ENCODE results near the gene AKR7A3.
"Not testable (repeated sequence)": the region's sequence is repeated elsewhere in the genome, so short reads cannot be mapped to it uniquely, and the experiment has no call there.

The AKR7A3 gene

GRCh38 chr1:19272064-19272463 is 16.5 kb downstream of the AKR7A3 start:
- no peak for TF ChIP-seq CTCF (IDR thresholded peaks at IDR 0.05)
- no peak for TF ChIP-seq ZFX (IDR thresholded peaks at IDR 0.05; ENCODE audit: borderline replicate concordance)
- H3K27ac ChIP-seq = no peak overlapping the region

DNA sequence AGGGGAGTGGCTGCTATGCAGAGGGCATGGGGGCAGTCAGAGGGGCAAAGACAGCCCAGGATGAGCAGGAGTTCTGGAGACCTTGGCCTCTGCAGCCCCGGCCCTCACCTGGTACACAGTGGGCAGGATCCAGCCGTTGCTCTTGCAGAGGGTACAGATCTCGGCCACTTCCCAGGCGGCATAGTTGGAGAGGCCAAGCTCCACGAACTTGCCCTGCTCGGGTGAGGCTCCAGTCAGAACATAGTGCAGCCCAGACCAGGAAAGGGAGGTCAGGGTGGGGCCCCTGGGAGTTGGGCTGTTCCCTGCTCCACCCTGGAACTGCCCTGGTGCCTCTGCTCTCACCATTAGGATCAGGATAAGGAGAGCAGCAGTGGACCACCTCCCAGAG is 18.2 kb downstream of the AKR7A3 start:
- not testable (repeated sequence) for H3K27ac ChIP-seq

- H3K27ac ChIP-seq = not testable (repeated sequence)
Observed at GRCh38 chr1:19269427-19270342, 18.9 kb downstream of the AKR7A3 start.

DNA sequence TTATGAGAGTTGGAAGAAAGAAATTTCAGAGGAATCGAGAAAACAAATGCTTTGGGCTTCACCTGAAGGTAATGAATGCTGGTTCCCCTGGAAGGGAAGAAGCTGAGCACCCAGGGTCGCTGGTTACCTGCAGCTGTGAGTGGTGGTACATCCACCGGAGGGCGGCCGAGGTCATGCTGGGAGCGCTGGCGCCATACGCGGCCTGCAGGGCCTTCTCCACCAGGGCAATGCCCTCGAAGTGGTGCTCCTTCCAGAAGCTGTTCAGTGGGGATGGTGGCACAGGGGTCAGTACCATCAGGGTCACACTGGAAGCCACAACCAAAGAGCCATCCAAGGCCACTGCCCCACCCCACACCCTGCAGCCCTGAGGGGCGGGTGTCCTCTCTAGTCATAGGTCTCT is 20.1 kb downstream of the AKR7A3 start:
- TF ChIP-seq CTCF (IDR thresholded peaks at IDR 0.05) (no peak), ZFX (IDR thresholded peaks at IDR 0.05; ENCODE audit: borderline replicate concordance) (no peak)
- no peak overlapping the region for H3K27ac ChIP-seq

DNA sequence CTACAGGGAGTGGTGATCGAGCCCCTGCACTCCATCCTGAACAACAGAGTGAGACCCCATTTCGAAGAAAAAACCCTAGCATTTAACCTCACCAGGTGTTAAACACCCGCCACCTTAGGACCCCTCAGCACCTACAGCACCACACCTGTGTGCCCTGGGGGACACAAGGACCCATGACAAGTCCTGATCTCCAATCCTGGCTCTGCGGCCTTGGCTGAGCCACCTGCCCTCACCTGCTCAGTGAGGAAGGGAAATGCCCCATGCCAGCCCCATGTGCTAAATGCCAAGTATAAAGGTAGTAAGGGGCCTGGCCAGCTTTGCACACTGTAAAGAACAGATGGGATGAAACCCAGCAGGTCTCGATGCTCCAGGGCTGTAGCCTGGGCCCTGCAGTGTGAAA is 25.8 kb downstream of the AKR7A3 start:
- TF ChIP-seq CTCF (IDR thresholded peaks at IDR 0.05) = no peak
- TF ChIP-seq ZFX (IDR thresholded peaks at IDR 0.05; ENCODE audit: borderline replicate concordance) = no peak
- no peak overlapping the region for H3K27ac ChIP-seq

DNA sequence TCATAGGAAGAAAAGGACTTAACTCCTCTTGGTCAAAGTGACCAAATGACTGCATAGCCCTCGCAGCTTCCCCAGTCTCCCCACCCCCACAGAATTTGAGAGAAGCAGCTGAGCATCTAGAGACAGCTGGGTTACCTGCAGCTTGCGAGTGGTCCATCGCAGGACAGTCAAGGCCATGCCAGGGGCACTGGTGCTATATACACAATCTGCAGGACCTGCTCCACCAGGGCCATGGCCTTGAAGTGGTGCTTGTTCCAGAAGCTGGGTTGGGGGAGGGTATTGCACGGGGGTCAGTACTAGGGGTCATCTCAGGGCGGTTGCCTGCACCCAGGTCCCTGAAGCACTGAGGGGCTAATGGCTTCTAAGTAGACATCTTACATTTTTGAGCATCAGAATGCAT is 26.5 kb downstream of the AKR7A3 start:
- TF ChIP-seq CTCF (IDR thresholded peaks at IDR 0.05) = no peak
- no peak for TF ChIP-seq ZFX (IDR thresholded peaks at IDR 0.05; ENCODE audit: borderline replicate concordance)
- H3K27ac ChIP-seq = no peak overlapping the region

DNA sequence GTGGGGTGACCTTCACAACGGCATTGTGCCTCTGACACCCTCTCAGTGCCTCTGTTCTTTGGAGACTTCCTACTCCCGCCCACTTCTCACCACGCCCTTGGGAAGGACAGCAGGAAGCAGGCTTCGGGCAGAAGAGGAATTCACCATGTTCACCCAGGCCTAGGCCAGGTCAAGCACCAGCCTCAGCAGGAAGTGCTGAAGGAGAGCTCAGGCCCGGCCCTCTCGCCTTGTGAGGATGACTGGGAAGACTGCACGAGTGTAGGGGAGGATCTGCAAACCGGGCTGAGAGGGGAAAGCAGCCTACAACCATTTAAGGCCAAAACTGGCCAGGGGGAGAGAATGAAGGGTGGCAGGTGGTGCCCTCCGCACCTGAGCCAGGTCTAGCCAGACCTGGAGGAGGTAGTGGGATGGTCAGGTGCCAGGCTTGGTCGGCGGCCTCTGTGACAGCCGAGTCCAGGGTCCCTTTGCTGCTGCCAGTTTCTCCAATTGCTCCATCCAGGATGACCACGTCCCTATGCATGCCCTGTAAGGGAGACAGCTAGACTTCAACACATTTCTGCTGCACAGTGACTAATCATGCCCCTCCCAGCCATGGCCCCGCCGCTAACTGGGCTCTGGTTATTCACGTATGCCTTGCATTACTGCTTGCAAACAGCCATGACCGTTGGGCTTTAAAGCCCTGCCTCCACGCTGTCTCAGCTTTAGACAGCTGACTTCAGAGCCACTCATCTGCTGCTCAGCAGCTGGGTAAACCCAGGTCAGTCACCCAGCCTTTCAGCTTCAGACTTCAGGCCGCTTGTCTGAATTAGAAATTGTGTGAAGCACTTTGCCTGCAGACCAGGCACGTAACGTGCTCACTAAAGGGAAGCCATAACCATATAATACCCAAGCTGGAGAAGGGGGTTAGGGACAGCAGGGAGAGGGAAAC is 28.1 kb downstream of the AKR7A3 start:
- TF ChIP-seq ZFX (IDR thresholded peaks at IDR 0.05; ENCODE audit: borderline replicate concordance) (no peak), CTCF (IDR thresholded peaks at IDR 0.05) (no peak)
- H3K27ac ChIP-seq = peak overlapping the region; percentile 29; the same call in 1 of the 2 replicates

GRCh38 chr1:19258353-19258752 is 30.2 kb downstream of the AKR7A3 start:
- H3K27ac ChIP-seq = no peak overlapping the region
- TF ChIP-seq CTCF (IDR thresholded peaks at IDR 0.05) (no peak), ZFX (IDR thresholded peaks at IDR 0.05; ENCODE audit: borderline replicate concordance) (no peak)

Measured in 22Rv1 (cell line).